HCT116 (cell line): ENCODE data around the gene SPTSSA. TPM values are rescaled to one million over a fixed set of nuclear protein-coding genes. Genes with fewer than 3 reads are reported as not detected.

Experiments used
- ATAC-seq: fragments of 200-7000 bp; cut with Tn5 transposase; 2 replicates; pipeline ENCODE4 v1.9.1; 2020; ENCODE audit warnings: mild to moderate bottlenecking, moderate library complexity
- BruUV-seq: library from RNA; stranded (reverse); fragments of 400-500 nt; replicated peaks from 2 replicates; lab custom pipeline; 2021; lab: Mats Ljungman, UMichigan
- CTCF ChIA-PET: fragments of 300-600 bp; sonication (Branson Sonifier 250); formaldehyde crosslinking; loops from one replicate; lab custom pipeline; 2021; ENCODE audit warnings: antibody characterized with exemption; lab: Charles Lee
- POLR2A ChIA-PET: fragments of 300-600, 350-600 bp; sonication (Branson Sonifier 250); formaldehyde crosslinking; loops from one replicate; lab custom pipeline; 2021; ENCODE audit warnings: antibody characterized with exemption; lab: Charles Lee
- RAD21 ChIA-PET, 2 experiments: fragments of 300-600 bp; sonication (Branson Sonifier 250); formaldehyde crosslinking; loops; one replicate each; lab custom pipeline; 2023; ENCODE audit warnings: low total read pairs in 2 of 2; ENCODE audit not compliant: uncharacterized antibody in 2 of 2, unreplicated experiment in 2 of 2, low non-redundant PET in 1 of 2; lab: Charles Lee
- DNase-seq: peaks from one replicate; pipeline ENCODE4 v3.0.0-alpha.2; 2010; ENCODE audit warnings: low read depth, low spot score
- H2AFZ ChIP-seq: fragments of 200-600 bp; shearing (Covaris generic), sonication (generic); 2 replicates; pipeline ENCODE4 v1.6.1; 2017; ENCODE audit warnings: low read depth, mixed run types, mixed read lengths, antibody characterized with exemption, low read length; ENCODE audit not compliant: poor library complexity, severe bottlenecking
- H3K27ac ChIP-seq: 2 replicates; pipeline ENCODE4 v1.5.1; 2012; ENCODE audit warnings: low read depth, low read length
- H3K27me3 ChIP-seq: fragments of 200-600 bp; sonication (generic); 2 replicates; pipeline ENCODE4 v1.6.1; 2016; ENCODE audit warnings: mixed run types, low read length, mixed read lengths; ENCODE audit not compliant: insufficient read depth
- H3K36me3 ChIP-seq, 2 experiments: fragments of 200-500 bp in 1 of 2; fragments of 200-600 bp in 1 of 2; sonication (Bioruptor generic) in 1 of 2; sonication (generic) in 1 of 2; 2 replicates each; pipeline versions ENCODE4 v1.5.1 to v1.6.1; 2014 to 2016; ENCODE audit warnings: low read length in 2 of 2, inconsistent platforms in 1 of 2, mixed read lengths in 1 of 2, mixed run types in 1 of 2; ENCODE audit not compliant: insufficient read depth in 2 of 2, control insufficient read depth in 1 of 2
- H3K4me1 ChIP-seq, 2 experiments: fragments of 200-600 bp in 1 of 2; sonication (generic) in 1 of 2; 2 replicates each; pipeline versions ENCODE4 v1.5.1 to v1.6.1; 2012 to 2017; ENCODE audit warnings: low read length in 2 of 2, inconsistent platforms in 1 of 2, mild to moderate bottlenecking in 1 of 2, mixed read lengths in 1 of 2, mixed run types in 1 of 2, moderate library complexity in 1 of 2; ENCODE audit not compliant: insufficient read depth in 2 of 2, control insufficient read depth in 1 of 2
- H3K4me2 ChIP-seq: fragments of 200-600 bp; sonication (generic); 2 replicates; pipeline ENCODE4 v1.6.1; 2017; ENCODE audit warnings: mixed run types, low read length, mixed read lengths
- H3K4me3 ChIP-seq, 2 experiments: fragments of 200-600 bp in 1 of 2; sonication (generic) in 1 of 2; replicated peaks in 1 of 2; 2 replicates each; pipeline ENCODE4 v1.5.1; 2011 to 2016; ENCODE audit warnings: low read length in 2 of 2, control low read depth in 1 of 2, low read depth in 1 of 2, mild to moderate bottlenecking in 1 of 2, mixed read lengths in 1 of 2, mixed run types in 1 of 2
- H3K79me2 ChIP-seq: fragments of 200-600 bp; sonication (generic); 2 replicates; pipeline ENCODE4 v1.6.1; 2017; ENCODE audit warnings: mild to moderate bottlenecking, mixed run types, low read length, moderate library complexity, mixed read lengths; ENCODE audit not compliant: insufficient read depth
- H3K9ac ChIP-seq: fragments of 200-600 bp; sonication (generic); 2 replicates; pipeline ENCODE4 v1.6.1; 2016; ENCODE audit warnings: low read length, mixed read lengths
- H3K9me2 ChIP-seq: fragments of 200-600 bp; sonication (generic), shearing (Covaris generic); 2 replicates; pipeline ENCODE4 v1.6.1; 2017; ENCODE audit warnings: mixed run types, mild to moderate bottlenecking, moderate library complexity; ENCODE audit not compliant: insufficient read depth
- H3K9me3 ChIP-seq, 2 experiments: fragments of 200-500 bp in 1 of 2; fragments of 200-600 bp in 1 of 2; sonication (Bioruptor generic) in 1 of 2; sonication (generic) in 1 of 2; 2 replicates each; pipeline ENCODE4 v1.6.1; 2014 to 2017; ENCODE audit warnings: low read length in 2 of 2, mixed read lengths in 2 of 2, inconsistent platforms in 1 of 2, low read depth in 1 of 2, mild to moderate bottlenecking in 1 of 2, mixed run types in 1 of 2, moderate library complexity in 1 of 2; ENCODE audit not compliant: control insufficient read depth in 1 of 2, insufficient read depth in 1 of 2
- H4K20me1 ChIP-seq: fragments of 200-600 bp; sonication (generic), shearing (Covaris generic); 2 replicates; pipeline ENCODE4 v1.6.1; 2017; ENCODE audit warnings: mixed run types, mild to moderate bottlenecking, moderate library complexity; ENCODE audit not compliant: insufficient read depth
- ATF3 ChIP-seq: IDR thresholded peaks from 2 replicates; pipeline ENCODE4 v1.6.1; 2012
- CBX3 ChIP-seq: IDR thresholded peaks from 2 replicates; pipeline ENCODE4 v1.6.1; 2012; ENCODE audit warnings: low read depth
- CEBPB ChIP-seq: IDR thresholded peaks from 2 replicates; pipeline ENCODE4 v1.6.1; 2012; ENCODE audit warnings: low read depth
- CTCF ChIP-seq, 3 experiments: fragments of 200-600 bp in 1 of 3; sonication (generic) in 1 of 3; IDR thresholded peaks in 2 of 3; conservative IDR thresholded peaks in 1 of 3; 2 replicates each; pipeline ENCODE4 v1.5.1; 2012 to 2017; ENCODE audit warnings: low read depth in 2 of 3, low read length in 2 of 3, antibody characterized with exemption in 1 of 3, borderline replicate concordance in 1 of 3, control low read depth in 1 of 3, mild to moderate bottlenecking in 1 of 3, mixed read lengths in 1 of 3, mixed run types in 1 of 3, moderate library complexity in 1 of 3; ENCODE audit not compliant: insufficient read depth in 1 of 3
- EGR1 ChIP-seq: IDR thresholded peaks from 2 replicates; pipeline ENCODE4 v1.6.1; 2012; ENCODE audit warnings: low read depth
- ELF1 ChIP-seq: IDR thresholded peaks from 2 replicates; pipeline ENCODE4 v1.6.1; 2012; ENCODE audit warnings: low read depth, borderline replicate concordance
- EZH2 ChIP-seq: fragments of 200-600 bp; sonication (generic); IDR thresholded peaks from 2 replicates; pipeline ENCODE4 v1.6.1; 2017; ENCODE audit warnings: antibody characterized with exemption, mixed run types
- FOSL1 ChIP-seq: IDR thresholded peaks from 2 replicates; pipeline ENCODE4 v1.6.1; 2012; ENCODE audit warnings: low read depth
- MAX ChIP-seq: IDR thresholded peaks from 2 replicates; pipeline ENCODE4 v1.6.1; 2012
- POLR2A ChIP-seq: IDR thresholded peaks from 2 replicates; pipeline ENCODE4 v1.7.0; 2011; ENCODE audit warnings: borderline replicate concordance; ENCODE audit not compliant: insufficient read depth, insufficient read length; ENCODE audit errors: extremely low read depth
- POLR2AphosphoS5 ChIP-seq: IDR thresholded peaks from 2 replicates; pipeline ENCODE4 v1.6.1; 2011; ENCODE audit warnings: mild to moderate bottlenecking, low read depth, low read length, moderate library complexity
- RAD21 ChIP-seq: IDR thresholded peaks from 2 replicates; pipeline ENCODE4 v1.6.1; 2012; ENCODE audit warnings: low read depth, mild to moderate bottlenecking
- REST ChIP-seq: IDR thresholded peaks from 2 replicates; pipeline ENCODE4 v1.6.1; 2012; ENCODE audit warnings: low read depth
- SP1 ChIP-seq: IDR thresholded peaks from 2 replicates; pipeline ENCODE4 v1.6.1; 2012; ENCODE audit warnings: low read depth
- SRF ChIP-seq: IDR thresholded peaks from 2 replicates; pipeline ENCODE4 v1.6.1; 2012; ENCODE audit warnings: low read depth
- ZBTB33 ChIP-seq: IDR thresholded peaks from 2 replicates; pipeline ENCODE4 v1.6.1; 2011; ENCODE audit warnings: mild to moderate bottlenecking, low read length, moderate library complexity; ENCODE audit not compliant: insufficient replicate concordance; ENCODE audit errors: extremely low read depth
- ZFX ChIP-seq: fragments of 450-650 bp; IDR thresholded peaks from 2 replicates; pipeline ENCODE4 v1.6.1; 2017
- intact Hi-C: fragments of 100-400 bp; cut with micrococcal nuclease; formaldehyde crosslinking; loops from 2 replicates; pipeline ENCODE4 v1.10.0; 2022
- total RNA-seq: library from RNA; stranded (reverse); gene quantifications from one replicate; pipeline ENCODE4 v1.2.1, GENCODE V29; 2021; ENCODE audit not compliant: unreplicated experiment

Gene SPTSSA
- total RNA-seq, 1 experiment from 2014 or later: 17.0 TPM

- ATAC-seq: no peak
These were observed 38.6 kb downstream of the SPTSSA start for GRCh38 chr14:34423445-34423844.

More at GRCh38 chr14:34423445-34423844, 38.6 kb downstream of the SPTSSA start:
- H3K79me2 ChIP-seq: no peaks in the 10 kb centered on the region
- RAD21 ChIA-PET: no interaction called here
- no peaks in the 10 kb centered on the region; a peak in 1 of 4 replicates for H3K9me3 ChIP-seq
- no peak for DNase-seq
- no peak overlapping the region for H3K9ac ChIP-seq
- H2AFZ ChIP-seq: no peak overlapping the region
- BruUV-seq: no TSS peak
- POLR2A ChIA-PET: no interaction called here
- peaks cover 0 to 5% of the 10 kb centered on the region in 2 experiments; a peak in 1 of 4 replicates for H3K4me1 ChIP-seq
- no peaks in the 10 kb centered on the region for H3K9me2 ChIP-seq
- no peaks in the 10 kb centered on the region for H3K36me3 ChIP-seq
- TF ChIP-seq RAD21 (no peak), SP1 (no peak), CEBPB (no peak), MAX (no peak), ELF1 (no peak), ZBTB33 (no peak), REST (no peak), SRF (no peak), EGR1 (no peak), POLR2A (no peak), EZH2 (no peak), CBX3 (no peak), ATF3 (no peak), FOSL1 (no peak), POLR2AphosphoS5 (no peak), ZFX (no peak), CTCF (IDR thresholded peaks at IDR 0.05 in 2 of 3, conservative IDR thresholded peaks at IDR 0.05 in 1 of 3; ENCODE audit: borderline replicate concordance in 1 of 3, insufficient read depth in 1 of 3, low read depth in 2 of 3, low read length in 2 of 3) (no peak)
- no peaks in the 10 kb centered on the region for H3K27me3 ChIP-seq
- CTCF ChIA-PET: no interaction called here
- intact Hi-C loops: no loop called here
- H3K4me3 ChIP-seq: no peak overlapping the region
- H3K27ac ChIP-seq: no peak overlapping the region
- H4K20me1 ChIP-seq: no peaks in the 10 kb centered on the region
- no peak overlapping the region for H3K4me2 ChIP-seq
